HEK293T (cell line): Measurements from ENCODE around the gene CHRNB1.
"Not testable (repeated sequence)": the region's sequence is repeated elsewhere in the genome, so short reads cannot be mapped to it uniquely, and the experiment has no call there.

Experiments used
- CTCF ChIA-PET: fragments of 350-600 bp; formaldehyde crosslinking; extraction: SDS; loops from one replicate; lab custom pipeline; 2021; ENCODE audit warnings: antibody characterized with exemption, inconsistent platforms; lab: Yijun Ruan, JAX
- POLR2A ChIA-PET: fragments of 350-600 bp; formaldehyde crosslinking; extraction: SDS; loops from one replicate; lab custom pipeline; 2020; ENCODE audit warnings: antibody characterized with exemption, inconsistent platforms; lab: Yijun Ruan, JAX
- DNase-seq: peaks from one replicate; pipeline ENCODE4 v3.0.0; 2012; ENCODE audit warnings: mixed read lengths; ENCODE audit errors: extremely low spot score
- ARNT ChIP-seq: fragments of 450-650 bp; IDR thresholded peaks from 2 replicates; pipeline ENCODE4 v1.6.1; 2017; ENCODE audit warnings: mild to moderate bottlenecking
- BHLHE40 ChIP-seq: fragments of 450-650 bp; IDR thresholded peaks from 2 replicates; pipeline ENCODE4 v1.6.1; 2016; ENCODE audit warnings: mild to moderate bottlenecking, moderate library complexity, borderline replicate concordance
- CTBP1 ChIP-seq: fragments of 450-650 bp; IDR thresholded peaks from 2 replicates; pipeline ENCODE4 v1.6.1; 2016; ENCODE audit warnings: borderline replicate concordance
- ELF4 ChIP-seq: fragments of 450-650 bp; IDR thresholded peaks from 2 replicates; pipeline ENCODE4 v1.6.1; 2017; ENCODE audit warnings: antibody characterized with exemption
- FOXA1 ChIP-seq: fragments of 450-650 bp; IDR thresholded peaks from 2 replicates; pipeline ENCODE4 v1.6.1; 2016; ENCODE audit warnings: mild to moderate bottlenecking
- FOXK2 ChIP-seq: fragments of 450-650 bp; IDR thresholded peaks from 2 replicates; pipeline ENCODE4 v1.6.1; 2016; ENCODE audit warnings: mild to moderate bottlenecking
- FOXM1 ChIP-seq: fragments of 450-650 bp; IDR thresholded peaks from 2 replicates; pipeline ENCODE4 v1.6.1; 2017; ENCODE audit warnings: mild to moderate bottlenecking, borderline replicate concordance
- HDGF ChIP-seq: fragments of 450-650 bp; IDR thresholded peaks from 2 replicates; pipeline ENCODE4 v1.6.1; 2017; ENCODE audit warnings: antibody characterized with exemption, borderline replicate concordance
- L3MBTL2 ChIP-seq: fragments of 450-650 bp; conservative IDR thresholded peaks from 2 replicates; pipeline ENCODE4 v1.6.1; 2016; ENCODE audit warnings: mild to moderate bottlenecking
- LEF1 ChIP-seq: fragments of 450-650 bp; IDR thresholded peaks from 2 replicates; pipeline ENCODE4 v1.6.1; 2017; ENCODE audit warnings: mild to moderate bottlenecking, borderline replicate concordance
- NFRKB ChIP-seq: fragments of 450-650 bp; IDR thresholded peaks from 2 replicates; pipeline ENCODE4 v1.6.1; 2016; ENCODE audit warnings: mild to moderate bottlenecking, moderate library complexity
- PKNOX1 ChIP-seq: fragments of 450-650 bp; IDR thresholded peaks from 2 replicates; pipeline ENCODE4 v1.6.1; 2016
- SP1 ChIP-seq: fragments of 450-650 bp; IDR thresholded peaks from 2 replicates; pipeline ENCODE4 v1.6.1; 2017
- SUZ12 ChIP-seq: fragments of 450-650 bp; IDR thresholded peaks from 2 replicates; pipeline ENCODE4 v1.6.1; 2016; ENCODE audit warnings: mild to moderate bottlenecking
- TARDBP ChIP-seq: fragments of 450-650 bp; IDR thresholded peaks from 2 replicates; pipeline ENCODE4 v1.6.1; 2016
- ZNF384 ChIP-seq: fragments of 450-650 bp; IDR thresholded peaks from 2 replicates; pipeline ENCODE4 v1.6.1; 2016

Gene CHRNB1

DNA sequence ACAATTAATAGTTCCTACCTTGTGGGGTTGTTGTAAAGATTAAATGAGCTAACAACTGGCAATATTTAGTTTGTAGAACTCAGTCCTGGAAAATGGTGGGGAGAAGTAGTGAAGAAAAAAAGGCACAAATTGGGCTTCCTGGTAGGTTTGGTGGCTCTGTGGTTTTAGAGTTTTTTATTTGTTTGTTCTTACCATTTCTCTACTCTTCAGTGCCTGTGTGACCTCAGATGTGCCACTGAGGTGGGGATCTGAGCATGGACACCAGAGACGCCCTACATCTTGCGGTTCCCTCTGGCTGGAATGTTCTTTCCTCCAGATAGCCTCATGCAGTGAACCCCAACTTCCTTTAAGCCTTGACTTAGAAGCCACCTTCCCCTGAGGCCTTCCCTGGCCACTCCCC lies 26.9 kb downstream of the CHRNB1 start:
- no peak for DNase-seq
- no peak for TF ChIP-seq HDGF
- no peak for TF ChIP-seq FOXM1
- TF ChIP-seq ARNT = no peak
- TF ChIP-seq BHLHE40 = no peak
- TF ChIP-seq ZNF384 = no peak
- TF ChIP-seq L3MBTL2 = no peak
- no peak for TF ChIP-seq FOXA1
- TF ChIP-seq NFRKB = no peak
- no peak for TF ChIP-seq CTBP1
- TF ChIP-seq FOXK2 = no peak
- no peak for TF ChIP-seq SUZ12
- POLR2A ChIA-PET = no interaction called here
- CTCF ChIA-PET = no interaction called here

DNA sequence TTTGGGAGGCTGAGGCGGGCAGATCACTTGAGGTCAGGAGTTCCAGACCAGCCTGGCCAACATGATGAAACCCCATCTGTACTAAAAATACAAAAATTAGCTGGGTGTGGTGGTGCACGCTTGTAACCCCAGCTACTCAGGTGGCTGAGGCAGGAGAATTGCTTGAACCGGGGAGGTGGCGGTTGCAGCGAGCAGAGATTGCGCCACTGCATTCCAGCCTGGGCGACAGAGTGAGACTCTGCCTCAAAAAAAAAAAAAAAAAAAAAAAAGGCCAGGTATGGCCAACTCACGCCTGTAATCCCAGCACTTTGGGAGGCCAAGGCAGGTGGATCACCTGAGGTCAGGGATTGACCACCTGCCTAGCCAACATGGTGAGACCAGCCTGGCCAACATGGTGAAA lies 29.9 kb downstream of the CHRNB1 start:
- CTCF ChIA-PET, DNase-seq: not testable (repeated sequence)
- POLR2A ChIA-PET = interaction anchor here (8.2 kb wide), 1 partner anchor 36 kb away, joined by 55 read pairs; the partner anchor contains the start of genes FGF11 and TMEM102

DNA sequence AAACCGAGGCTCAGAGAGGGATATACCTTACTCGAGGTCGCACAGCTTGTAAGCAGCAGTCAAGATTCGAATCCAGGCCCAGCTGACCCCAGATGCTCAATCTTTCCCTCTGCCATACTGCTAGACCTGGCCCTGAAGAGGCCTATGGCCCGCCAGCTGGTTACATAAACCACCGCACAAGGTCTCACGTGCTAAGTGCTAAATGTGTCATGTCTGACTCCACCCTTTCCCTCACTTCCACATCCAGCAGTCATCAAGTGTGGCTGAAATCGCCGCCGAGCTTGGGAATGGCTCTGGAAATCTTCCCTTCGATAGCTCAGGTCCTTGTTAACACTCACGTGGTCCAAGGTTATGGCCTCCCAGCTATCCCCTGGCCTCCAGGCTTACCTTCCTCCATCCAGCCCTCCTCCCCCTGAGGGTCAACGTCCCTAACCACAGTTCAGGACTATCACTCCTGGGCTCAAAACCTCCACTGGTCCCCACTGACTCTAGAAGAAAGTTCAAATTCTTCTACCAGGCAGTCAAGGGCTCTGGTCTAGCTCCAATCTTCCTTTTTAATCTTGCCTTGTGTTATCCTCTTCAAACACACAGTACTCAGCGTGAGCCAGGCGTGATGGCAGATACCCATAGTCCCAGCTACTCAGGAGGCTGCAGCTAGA lies 31.0 kb downstream of the CHRNB1 start:
- no peak for DNase-seq
- ChIA-PET CTCF (no interaction called here), POLR2A (interaction anchor here (0.7 to 8.2 kb wide), 4 partner anchors 9 to 85 kb away, joined by 3 to 55 read pairs (median 6); partner anchors contain the start of genes FGF11 and TMEM102)
- TF ChIP-seq HDGF = no peak
- TF ChIP-seq TARDBP = no peak
- TF ChIP-seq CTBP1 = no peak
- TF ChIP-seq BHLHE40 = no peak
- TF ChIP-seq SUZ12 = no peak
- TF ChIP-seq PKNOX1 = no peak
- no peak for TF ChIP-seq L3MBTL2
- no peak for TF ChIP-seq FOXK2
- TF ChIP-seq LEF1 = no peak
- no peak for TF ChIP-seq SP1
- no peak for TF ChIP-seq ARNT

- no peak for DNase-seq
- TF ChIP-seq ELF4 = no peak
- TF ChIP-seq PKNOX1 = no peak
- no peak for TF ChIP-seq CTBP1
- TF ChIP-seq SP1 = no peak
- TF ChIP-seq LEF1 = no peak
- no peak for TF ChIP-seq L3MBTL2
- no peak for TF ChIP-seq SUZ12
- TF ChIP-seq ZNF384 = no peak
- no peak for TF ChIP-seq BHLHE40
- TF ChIP-seq TARDBP = no peak
- no peak for TF ChIP-seq NFRKB
- TF ChIP-seq ARNT = no peak
- no peak for TF ChIP-seq HDGF
- no peak for TF ChIP-seq FOXK2
- CTCF ChIA-PET = no interaction called here
- POLR2A ChIA-PET = interaction anchor here (1.1 to 8.2 kb wide), 3 partner anchors 10 to 38 kb away, joined by 4 to 55 read pairs (median 7); partner anchors contain the start of genes FGF11 and TMEM102
These were observed 31.6 kb downstream of the CHRNB1 start for GRCh38 chr17:7476494-7476893.

DNA sequence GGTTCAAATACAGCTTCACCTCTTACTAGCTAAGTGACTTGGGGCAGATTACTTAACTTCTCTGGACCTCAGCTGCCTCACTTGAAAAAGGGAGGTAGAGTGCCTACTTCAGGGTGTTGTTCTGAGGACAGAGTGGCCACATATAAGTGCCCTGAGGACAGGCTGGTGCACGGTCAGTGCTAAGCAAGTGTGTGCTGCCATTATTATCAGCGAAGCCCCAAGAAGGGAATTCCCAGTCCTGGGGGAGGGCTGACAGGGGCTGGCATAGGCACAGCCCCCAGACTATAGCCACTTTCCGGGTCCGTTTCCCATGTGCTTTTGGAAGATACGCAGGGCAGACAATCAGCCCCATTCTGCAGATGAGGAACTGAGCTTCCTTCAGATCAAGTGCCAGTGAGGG lies 32.1 kb downstream of the CHRNB1 start:
- ChIA-PET POLR2A (interaction anchor here (1.1 to 8.2 kb wide), 3 partner anchors 9 to 39 kb away, joined by 5 to 55 read pairs (median 7); partner anchors contain the start of genes CHRNB1, FGF11 and TMEM102), CTCF (no interaction called here)
- DNase-seq = no peak
- no peak for TF ChIP-seq LEF1
- no peak for TF ChIP-seq NFRKB
- no peak for TF ChIP-seq FOXK2
- no peak for TF ChIP-seq FOXM1
- no peak for TF ChIP-seq SP1
- no peak for TF ChIP-seq ELF4
- TF ChIP-seq FOXA1 = no peak
- TF ChIP-seq ZNF384 = no peak
- no peak for TF ChIP-seq BHLHE40

- CTCF ChIA-PET = no interaction called here
- peak; percentile 25; the same call in 1 of the 2 replicates for TF ChIP-seq PKNOX1
- TF ChIP-seq CTBP1 = no peak
- no peak for TF ChIP-seq SP1
- TF ChIP-seq BHLHE40 = no peak
- TF ChIP-seq LEF1 = no peak
- 0 out of 2 replicates have a peak, but pooled peaks have one; percentile 50 for TF ChIP-seq L3MBTL2
- no peak for DNase-seq
- POLR2A ChIA-PET = interaction anchor here (1.1 to 8.2 kb wide), 3 partner anchors 9 to 39 kb away, joined by 5 to 55 read pairs (median 7); partner anchors contain the start of genes CHRNB1, FGF11 and TMEM102
These were observed 32.8 kb downstream of the CHRNB1 start for GRCh38 chr17:7477392-7478275.
